ENCODE results near the gene KLC1. TPM values are rescaled to one million over a fixed set of nuclear protein-coding genes. Genes with fewer than 3 reads are reported as not detected.

The KLC1 gene
- total RNA-seq: 156 to 163 TPM (median 157 TPM) in 3 replicates

DNA sequence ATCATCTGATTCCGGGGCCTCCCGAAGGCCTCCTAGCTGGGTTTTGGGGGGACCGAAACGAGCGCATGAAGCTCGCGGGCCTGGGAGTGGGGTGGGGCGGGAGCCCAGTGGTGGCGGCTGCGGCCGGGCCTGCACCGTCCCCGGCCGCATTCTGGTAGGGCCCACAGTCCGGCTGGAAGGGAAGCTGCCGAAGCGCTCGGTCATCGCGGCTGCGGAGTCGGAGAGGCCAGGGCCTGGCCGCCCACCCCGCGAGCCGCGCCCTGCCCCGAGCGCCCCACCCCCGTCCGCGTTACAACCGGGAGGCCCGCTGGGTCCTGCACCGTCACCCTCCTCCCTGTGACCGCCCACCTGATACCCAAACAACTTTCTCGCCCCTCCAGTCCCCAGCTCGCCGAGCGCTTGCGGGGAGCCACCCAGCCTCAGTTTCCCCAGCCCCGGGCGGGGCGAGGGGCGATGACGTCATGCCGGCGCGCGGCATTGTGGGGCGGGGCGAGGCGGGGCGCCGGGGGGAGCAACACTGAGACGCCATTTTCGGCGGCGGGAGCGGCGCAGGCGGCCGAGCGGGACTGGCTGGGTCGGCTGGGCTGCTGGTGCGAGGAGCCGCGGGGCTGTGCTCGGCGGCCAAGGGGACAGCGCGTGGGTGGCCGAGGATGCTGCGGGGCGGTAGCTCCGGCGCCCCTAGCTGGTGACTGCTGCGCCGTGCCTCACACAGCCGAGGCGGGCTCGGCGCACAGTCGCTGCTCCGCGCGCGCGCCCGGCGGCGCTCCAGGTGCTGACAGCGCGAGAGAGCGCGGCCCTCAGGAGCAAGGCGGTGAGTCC is at the start of gene KLC1:
Gene KLC1 (plus strand): TSS at position 528 of the 819 bp plus-strand sequence. CDS start 25,354 bp downstream, outside the sequence.
- no peaks in the 10 kb centered on the region for H3K9me3 Mint-ChIP-seq
- peak within 1 kb of the TSS; percentile 96 for H3K27ac Mint-ChIP-seq
- DNase-seq (ENCODE audit: low spot score in 2 of 2, unreplicated experiment in 2 of 2): peak; percentile 77 to 93
- peaks cover 5% of the 10 kb centered on the region for H3K36me3 Mint-ChIP-seq
- H3K4me1 Mint-ChIP-seq: peaks cover 12% of the 10 kb centered on the region
- TF ChIP-seq, protein P1, sequence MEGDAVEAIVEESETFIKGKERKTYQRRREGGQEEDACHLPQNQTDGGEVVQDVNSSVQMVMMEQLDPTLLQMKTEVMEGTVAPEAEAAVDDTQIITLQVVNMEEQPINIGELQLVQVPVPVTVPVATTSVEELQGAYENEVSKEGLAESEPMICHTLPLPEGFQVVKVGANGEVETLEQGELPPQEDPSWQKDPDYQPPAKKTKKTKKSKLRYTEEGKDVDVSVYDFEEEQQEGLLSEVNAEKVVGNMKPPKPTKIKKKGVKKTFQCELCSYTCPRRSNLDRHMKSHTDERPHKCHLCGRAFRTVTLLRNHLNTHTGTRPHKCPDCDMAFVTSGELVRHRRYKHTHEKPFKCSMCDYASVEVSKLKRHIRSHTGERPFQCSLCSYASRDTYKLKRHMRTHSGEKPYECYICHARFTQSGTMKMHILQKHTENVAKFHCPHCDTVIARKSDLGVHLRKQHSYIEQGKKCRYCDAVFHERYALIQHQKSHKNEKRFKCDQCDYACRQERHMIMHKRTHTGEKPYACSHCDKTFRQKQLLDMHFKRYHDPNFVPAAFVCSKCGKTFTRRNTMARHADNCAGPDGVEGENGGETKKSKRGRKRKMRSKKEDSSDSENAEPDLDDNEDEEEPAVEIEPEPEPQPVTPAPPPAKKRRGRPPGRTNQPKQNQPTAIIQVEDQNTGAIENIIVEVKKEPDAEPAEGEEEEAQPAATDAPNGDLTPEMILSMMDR (IDR thresholded peaks at IDR 0.05; ENCODE audit: unreplicated experiment): no peak
- H3K4me3 Mint-ChIP-seq: peak within 1 kb of the TSS; percentile 89
- no peaks in the 10 kb centered on the region for H3K27me3 Mint-ChIP-seq (ENCODE audit: low read depth)

DNA sequence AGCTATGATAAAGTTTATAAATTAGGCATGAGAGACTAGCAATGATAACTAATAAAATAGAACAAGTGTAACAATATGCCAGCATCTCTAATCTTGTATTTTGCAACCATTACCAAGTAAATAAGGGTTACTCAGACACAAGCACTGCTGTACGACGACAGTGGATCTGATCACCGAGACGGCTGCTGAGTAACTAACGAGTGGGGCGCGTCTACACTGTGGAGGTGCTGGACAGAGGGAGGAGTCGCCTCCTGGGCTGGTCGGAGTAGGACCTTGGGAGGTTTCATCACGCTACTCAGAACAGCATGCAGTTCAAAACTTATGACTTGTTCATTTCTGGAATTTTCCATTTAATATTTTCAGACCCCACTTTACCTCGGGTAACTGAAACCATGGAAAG is 47.8 kb upstream of the KLC1 start:
- no peaks in the 10 kb centered on the region for H3K27me3 Mint-ChIP-seq (ENCODE audit: low read depth)
- no peaks in the 10 kb centered on the region for H3K9me3 Mint-ChIP-seq
- no peak overlapping the region for H3K27ac Mint-ChIP-seq
- no peak for DNase-seq (ENCODE audit: low spot score in 2 of 2, unreplicated experiment in 2 of 2)
- peaks cover 7% of the 10 kb centered on the region for H3K4me1 Mint-ChIP-seq
- no peak overlapping the region for H3K4me3 Mint-ChIP-seq
- TF ChIP-seq, protein P1 (IDR thresholded peaks at IDR 0.05; ENCODE audit: unreplicated experiment): no peak
- peaks cover 20% of the 10 kb centered on the region for H3K36me3 Mint-ChIP-seq

DNA sequence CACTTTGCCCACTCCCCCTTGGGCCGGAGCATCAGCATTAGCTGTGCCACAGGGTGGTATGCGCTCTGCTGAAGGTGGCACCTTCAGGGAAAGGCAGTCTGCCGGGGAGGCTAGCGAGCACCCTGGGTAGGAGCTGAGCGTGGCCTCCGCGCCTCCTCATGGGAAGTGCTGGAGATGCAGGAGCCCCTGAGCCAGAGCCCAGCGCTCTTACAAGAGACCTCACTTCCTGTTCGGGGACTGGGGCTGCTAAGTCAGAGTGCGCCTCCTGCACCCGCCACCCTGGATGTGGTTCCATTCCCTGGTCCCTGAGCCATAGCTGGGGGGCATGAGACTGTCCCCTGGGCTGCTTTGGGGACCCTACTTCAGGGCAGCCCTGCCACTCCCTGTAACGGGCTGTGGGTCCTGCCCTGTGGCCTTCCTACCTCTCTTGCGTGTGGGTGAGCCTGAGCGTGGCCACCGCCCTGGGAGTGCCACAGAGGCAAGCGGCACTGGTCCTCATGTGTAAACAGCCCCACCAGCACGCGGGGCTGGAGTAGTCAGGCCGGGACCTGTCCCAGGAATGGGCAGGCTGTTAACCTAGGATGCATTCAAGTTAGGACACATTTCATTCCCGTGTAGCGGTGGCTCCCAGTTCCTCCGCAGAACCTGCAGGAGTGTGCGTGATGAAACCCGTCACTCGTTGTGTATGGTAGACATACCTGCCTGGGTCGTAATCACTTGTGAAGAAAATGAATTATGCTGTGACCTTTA is 46.9 kb upstream of the KLC1 start:
- Mint-ChIP-seq H3K36me3 (peaks cover 20% of the 10 kb centered on the region), H3K4me1 (no peaks in the 10 kb centered on the region), H3K27ac (no peak overlapping the region), H3K27me3 (ENCODE audit: low read depth) (no peaks in the 10 kb centered on the region), H3K4me3 (no peak overlapping the region), H3K9me3 (no peaks in the 10 kb centered on the region)
- DNase-seq (ENCODE audit: low spot score in 2 of 2, unreplicated experiment in 2 of 2): no peak
- TF ChIP-seq, protein P1 (IDR thresholded peaks at IDR 0.05; ENCODE audit: unreplicated experiment): no peak

DNA sequence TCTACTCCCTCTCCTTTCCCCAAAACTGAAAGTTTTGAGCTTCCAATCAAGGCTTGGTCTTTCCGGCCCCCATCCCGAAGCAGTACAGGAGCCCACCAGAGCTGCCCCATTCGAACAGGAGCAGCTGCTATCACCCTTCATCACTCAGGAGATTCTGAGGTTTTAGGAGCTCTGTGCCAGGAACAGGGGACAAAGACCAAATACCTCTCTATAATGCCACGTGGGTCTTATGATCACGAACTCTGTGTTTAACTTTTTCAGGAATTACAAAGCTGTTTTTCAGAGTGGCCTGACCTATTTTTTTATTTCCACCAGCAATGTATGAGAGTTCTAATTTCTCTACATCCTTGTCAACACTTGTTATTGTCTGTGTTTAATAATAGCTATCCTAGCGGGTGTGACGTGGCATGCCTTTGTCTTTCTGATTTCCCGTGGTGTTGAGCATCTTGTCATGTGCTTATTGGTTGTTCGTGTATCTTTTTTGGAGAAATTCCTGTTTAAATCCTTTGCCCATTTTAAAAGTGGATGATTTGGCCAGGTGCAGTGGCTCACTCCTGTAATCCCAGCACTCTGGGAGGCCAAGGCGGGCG is 44.6 kb upstream of the KLC1 start:
- Mint-ChIP-seq H3K27ac (no peak overlapping the region), H3K4me3 (no peak overlapping the region), H3K9me3 (no peaks in the 10 kb centered on the region), H3K36me3 (peaks cover 21% of the 10 kb centered on the region), H3K4me1 (no peaks in the 10 kb centered on the region), H3K27me3 (ENCODE audit: low read depth) (no peaks in the 10 kb centered on the region)
- DNase-seq (ENCODE audit: low spot score in 2 of 2, unreplicated experiment in 2 of 2): no peak
- TF ChIP-seq, protein P1 (IDR thresholded peaks at IDR 0.05; ENCODE audit: unreplicated experiment): no peak

DNA sequence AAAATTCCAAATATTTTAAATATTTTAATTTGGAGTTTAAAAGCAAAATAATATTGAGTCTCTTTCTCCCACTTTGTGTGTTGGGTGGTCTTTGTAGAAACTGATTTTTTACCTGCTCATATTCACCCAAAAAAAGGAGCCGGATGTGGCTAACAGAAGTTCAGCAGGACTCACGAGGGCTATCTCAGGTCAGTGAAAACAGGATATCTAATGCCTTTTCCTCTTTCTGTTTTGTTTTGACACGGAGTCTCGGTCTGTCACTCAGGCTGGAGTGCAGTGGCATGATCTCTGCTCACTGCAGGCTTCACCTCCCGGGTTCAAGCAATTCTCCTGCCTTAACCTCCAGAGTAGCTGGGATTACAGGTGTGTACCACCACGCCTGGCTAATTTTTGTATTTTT is 35.4 kb upstream of the KLC1 start:
- TF ChIP-seq, protein P1 (IDR thresholded peaks at IDR 0.05; ENCODE audit: unreplicated experiment): no peak
- H3K9me3 Mint-ChIP-seq: no peaks in the 10 kb centered on the region
- no peak overlapping the region for H3K4me3 Mint-ChIP-seq
- H3K4me1 Mint-ChIP-seq: peaks cover 14% of the 10 kb centered on the region
- no peak overlapping the region for H3K27ac Mint-ChIP-seq
- peaks cover 14% of the 10 kb centered on the region for H3K36me3 Mint-ChIP-seq
- H3K27me3 Mint-ChIP-seq (ENCODE audit: low read depth): no peaks in the 10 kb centered on the region
- no peak for DNase-seq (ENCODE audit: low spot score in 2 of 2, unreplicated experiment in 2 of 2)

All from mesothelial cell of epicardium (in vitro differentiated cells).